ENCODE measurements around the gene CEP83. TPM values are rescaled to one million over a fixed set of nuclear protein-coding genes. Genes with fewer than 3 reads are reported as not detected.
A peak's percentile ranks its signal among the peaks of the same experiment; 100 is the strongest.

Gene CEP83, protein sequence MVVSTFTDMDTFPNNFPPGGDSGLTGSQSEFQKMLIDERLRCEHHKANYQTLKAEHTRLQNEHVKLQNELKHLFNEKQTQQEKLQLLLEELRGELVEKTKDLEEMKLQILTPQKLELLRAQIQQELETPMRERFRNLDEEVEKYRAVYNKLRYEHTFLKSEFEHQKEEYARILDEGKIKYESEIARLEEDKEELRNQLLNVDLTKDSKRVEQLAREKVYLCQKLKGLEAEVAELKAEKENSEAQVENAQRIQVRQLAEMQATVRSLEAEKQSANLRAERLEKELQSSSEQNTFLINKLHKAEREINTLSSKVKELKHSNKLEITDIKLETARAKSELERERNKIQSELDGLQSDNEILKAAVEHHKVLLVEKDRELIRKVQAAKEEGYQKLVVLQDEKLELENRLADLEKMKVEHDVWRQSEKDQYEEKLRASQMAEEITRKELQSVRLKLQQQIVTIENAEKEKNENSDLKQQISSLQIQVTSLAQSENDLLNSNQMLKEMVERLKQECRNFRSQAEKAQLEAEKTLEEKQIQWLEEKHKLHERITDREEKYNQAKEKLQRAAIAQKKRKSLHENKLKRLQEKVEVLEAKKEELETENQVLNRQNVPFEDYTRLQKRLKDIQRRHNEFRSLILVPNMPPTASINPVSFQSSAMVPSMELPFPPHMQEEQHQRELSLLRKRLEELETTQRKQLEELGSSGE
- total RNA-seq = 10 to 100 TPM; 11.5 to 87.2 (median 25.9) TPM

GRCh38 chr12:94459728-94460615 lies at the start of gene CEP83:
TSS of gene CEP83 (minus strand) at chr12:94459867. CDS start at chr12:94412490, 47,377 bp downstream.
- in situ Hi-C loops (cut with MboI; ENCODE audit: low pct_unique_long_range_greater_than_20kb in 2 of 9, low sequenced_read_pairs in 9 of 9, unreplicated experiment in 9 of 9) = no loop called here
- Histone ChIP-seq H3K27ac (peak within 1 kb of the TSS; percentile 76 to 84), H3K4me1 (replicated peaks in 1 of 2) (peaks cover 3 to 7% of the 10 kb centered on the region in 2 donors), H3K4me3 (peak within 1 kb of the TSS; percentile 55 to 94 (median 90))
- WGBS, 10 experiments = 0 to 20% (median 0%) methylated on average over 1 to 14 of the region's 77 CpGs; no CpG with 5 or more reads in 7 of the 10 experiments
- ATAC-seq (replicated peaks in 6 of 8) = peak; percentile 94 to 98 (median 97)

DNA sequence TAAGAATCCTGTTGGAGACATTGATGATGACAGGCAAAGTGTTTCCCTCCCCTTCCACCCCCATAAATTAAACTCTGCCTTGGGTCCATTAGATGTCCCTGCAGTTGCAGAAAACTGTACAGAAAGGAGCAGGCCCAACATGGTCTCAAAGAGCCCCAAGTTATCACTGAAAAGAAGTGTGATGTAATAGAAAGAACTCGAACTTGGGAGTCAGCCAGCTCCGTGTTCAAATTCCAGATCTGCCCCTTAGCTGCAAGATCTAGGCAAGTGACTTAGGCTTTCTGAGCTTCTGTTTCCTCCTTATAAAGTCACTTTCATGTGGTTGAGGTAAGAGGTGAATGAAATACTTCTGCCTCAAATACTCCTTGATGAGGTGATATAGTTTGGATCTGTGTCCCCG lies 49.6 kb upstream of the CEP83 start:
- Histone ChIP-seq H3K4me3 (no peak overlapping the region), H3K4me1 (replicated peaks in 1 of 2) (no peaks in the 10 kb centered on the region), H3K27ac (no peak overlapping the region)
- ATAC-seq (replicated peaks in 6 of 8) = no peak
- 64 to 100% (median 81%) methylated on average over 1 to 3 of the region's 3 CpGs; no CpG with 5 or more reads in 5 of the 10 experiments for WGBS, 10 experiments
- in situ Hi-C loops (cut with MboI; ENCODE audit: low pct_unique_long_range_greater_than_20kb in 2 of 9, low sequenced_read_pairs in 9 of 9, unreplicated experiment in 9 of 9) = no loop called here

- H3K27ac ChIP-seq = no peak overlapping the region
- no peak overlapping the region for H3K4me3 ChIP-seq
- in situ Hi-C loops (cut with MboI; ENCODE audit: low pct_unique_long_range_greater_than_20kb in 2 of 9, low sequenced_read_pairs in 9 of 9, unreplicated experiment in 9 of 9) = no loop called here
- WGBS, 10 experiments = 87% methylated on average over 3 of the region's 3 CpGs; no CpG with 5 or more reads in 9 of the 10 experiments
- no peak for ATAC-seq (replicated peaks in 6 of 8)
- no peaks in the 10 kb centered on the region for H3K4me1 ChIP-seq (replicated peaks in 1 of 2)
Measured at GRCh38 chr12:94507455-94507854, 47.8 kb upstream of the CEP83 start.

GRCh38 chr12:94504386-94504785 lies 44.7 kb upstream of the CEP83 start:
- Histone ChIP-seq H3K27ac (no peak overlapping the region), H3K4me3 (no peak overlapping the region), H3K4me1 (replicated peaks in 1 of 2) (no peaks in the 10 kb centered on the region)
- ATAC-seq (replicated peaks in 6 of 8) = peak in 2 of 8 experiments; percentile 16 to 38
- in situ Hi-C loops (cut with MboI; ENCODE audit: low pct_unique_long_range_greater_than_20kb in 2 of 9, low sequenced_read_pairs in 9 of 9, unreplicated experiment in 9 of 9) = no loop called here
- WGBS, 10 experiments = 40 to 100% (median 89%) methylated on average over 1 of the region's 1 CpG; no CpG with 5 or more reads in 1 of the 10 experiments

- no peak overlapping the region for H3K27ac ChIP-seq
- no peak overlapping the region for H3K4me3 ChIP-seq
- no peaks in the 10 kb centered on the region for H3K4me1 ChIP-seq (replicated peaks in 1 of 2)
- peak in 3 of 8 experiments; percentile 72 to 88 (median 87) for ATAC-seq (replicated peaks in 6 of 8)
- WGBS, 10 experiments = 0 to 100% (median 13%) methylated on average over 1 of the region's 1 CpG; no CpG with 5 or more reads in 3 of the 10 experiments
- in situ Hi-C loops (cut with MboI; ENCODE audit: low pct_unique_long_range_greater_than_20kb in 2 of 9, low sequenced_read_pairs in 9 of 9, unreplicated experiment in 9 of 9) = no loop called here
Measured at GRCh38 chr12:94503619-94504018, 44.0 kb upstream of the CEP83 start.

DNA sequence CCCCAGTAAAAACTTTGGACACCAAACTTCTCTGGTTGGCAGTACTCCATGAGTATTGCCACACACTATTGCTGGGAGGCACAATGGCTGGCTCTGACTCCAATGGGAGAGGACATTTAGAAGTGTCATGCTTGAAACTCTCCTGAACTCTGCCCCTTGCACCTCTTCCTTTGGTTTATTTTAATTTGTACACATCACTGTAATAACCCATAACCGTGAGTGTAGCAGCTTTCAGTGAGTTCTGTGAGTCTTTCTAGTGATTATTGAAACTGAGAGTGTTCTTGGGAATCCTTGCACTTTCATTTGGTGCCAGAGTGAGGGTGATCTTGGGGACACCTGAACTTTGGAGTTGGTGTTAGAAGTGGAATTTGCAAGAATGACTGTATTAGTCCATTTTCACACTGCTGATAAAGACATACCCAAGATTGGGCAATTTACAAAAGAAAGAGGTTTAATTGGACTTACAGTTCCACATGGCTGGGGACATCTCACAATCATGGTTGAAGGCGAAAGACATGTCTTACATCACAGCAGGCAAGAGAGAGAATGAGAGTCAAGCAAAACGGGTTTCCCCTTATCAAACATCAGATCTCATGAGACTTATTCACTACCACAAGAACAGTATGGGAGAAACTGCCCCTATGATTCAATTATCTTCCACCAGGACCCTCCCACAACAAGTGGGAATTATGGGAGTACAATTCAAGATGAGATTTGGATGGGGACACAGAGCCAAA lies 41.3 kb upstream of the CEP83 start:
- Histone ChIP-seq H3K4me3 (no peak overlapping the region), H3K4me1 (replicated peaks in 1 of 2) (no peaks in the 10 kb centered on the region), H3K27ac (no peak overlapping the region)
- WGBS, 10 experiments = 18 to 80% (median 46%) methylated on average over 1 to 3 of the region's 3 CpGs; no CpG with 5 or more reads in 2 of the 10 experiments
- ATAC-seq (replicated peaks in 6 of 8) = no peak
- in situ Hi-C loops (cut with MboI; ENCODE audit: low pct_unique_long_range_greater_than_20kb in 2 of 9, low sequenced_read_pairs in 9 of 9, unreplicated experiment in 9 of 9) = no loop called here

- ATAC-seq (replicated peaks in 6 of 8) = no peak
- in situ Hi-C loops (cut with MboI; ENCODE audit: low pct_unique_long_range_greater_than_20kb in 2 of 9, low sequenced_read_pairs in 9 of 9, unreplicated experiment in 9 of 9) = no loop called here
- 20 to 93% (median 70%) methylated on average over 1 to 3 of the region's 3 CpGs; no CpG with 5 or more reads in 5 of the 10 experiments for WGBS, 10 experiments
- Histone ChIP-seq H3K4me3 (no peak overlapping the region), H3K27ac (no peak overlapping the region), H3K4me1 (replicated peaks in 1 of 2) (no peaks in the 10 kb centered on the region)
Measured at GRCh38 chr12:94498698-94499097, 39.0 kb upstream of the CEP83 start.

GRCh38 chr12:94498073-94498472 lies 38.4 kb upstream of the CEP83 start:
- Histone ChIP-seq H3K4me3 (no peak overlapping the region), H3K4me1 (replicated peaks in 1 of 2) (no peaks in the 10 kb centered on the region), H3K27ac (no peak overlapping the region)
- no peak for ATAC-seq (replicated peaks in 6 of 8)
- in situ Hi-C loops (cut with MboI; ENCODE audit: low pct_unique_long_range_greater_than_20kb in 2 of 9, low sequenced_read_pairs in 9 of 9, unreplicated experiment in 9 of 9) = no loop called here
- 70 to 92% (median 83%) methylated on average over 1 to 6 of the region's 8 CpGs; no CpG with 5 or more reads in 3 of the 10 experiments for WGBS, 10 experiments

DNA sequence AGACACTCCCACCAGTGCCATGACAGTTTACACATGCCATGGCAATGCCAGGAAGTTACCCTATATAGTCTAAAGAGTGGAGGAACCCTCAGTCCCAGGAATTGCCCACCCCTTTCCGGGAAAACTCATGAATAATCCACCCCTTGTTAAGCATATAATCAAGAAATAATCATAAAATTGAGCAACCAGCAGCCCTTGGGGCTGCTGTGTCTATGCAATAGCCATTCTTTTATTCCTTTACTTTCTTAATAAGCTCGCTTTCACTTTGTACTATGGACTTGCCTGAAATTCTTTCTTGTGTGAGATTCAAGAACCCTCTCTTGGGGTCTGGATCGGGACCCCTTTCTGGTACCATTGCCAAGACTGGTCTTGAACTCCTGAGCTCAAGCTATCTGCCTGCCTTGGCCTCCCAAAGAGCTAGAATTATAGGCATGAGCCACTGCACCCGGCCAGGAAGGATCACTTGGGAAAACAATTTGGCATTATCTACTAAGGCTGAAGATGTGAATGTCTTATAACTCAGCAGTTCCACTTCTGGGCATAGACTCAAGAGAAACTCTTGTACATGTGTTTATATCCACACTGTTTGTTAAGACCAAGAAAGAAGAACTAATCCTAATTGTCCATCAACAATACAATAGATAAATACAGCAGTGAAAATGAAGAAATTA lies 35.9 kb upstream of the CEP83 start:
- H3K4me1 ChIP-seq (replicated peaks in 1 of 2) = no peaks in the 10 kb centered on the region
- in situ Hi-C loops (cut with MboI; ENCODE audit: low pct_unique_long_range_greater_than_20kb in 2 of 9, low sequenced_read_pairs in 9 of 9, unreplicated experiment in 9 of 9) = no loop called here
- H3K27ac ChIP-seq = no peak overlapping the region
- no peak overlapping the region for H3K4me3 ChIP-seq
- ATAC-seq (replicated peaks in 6 of 8) = peak in 2 of 8 experiments; percentile 68 to 70
- 20 to 100% (median 76%) methylated on average over 1 to 4 of the region's 4 CpGs; no CpG with 5 or more reads in 1 of the 10 experiments for whole genome bisulfite sequencing, 10 experiments

GRCh38 chr12:94491489-94491888 lies 31.8 kb upstream of the CEP83 start:
- no peak overlapping the region for H3K27ac ChIP-seq
- H3K4me1 ChIP-seq (replicated peaks in 1 of 2) = peaks cover 0 to 4% of the 10 kb centered on the region in 2 donors
- ATAC-seq (replicated peaks in 6 of 8) = no peak
- 39 to 100% (median 95%) methylated on average over 1 to 2 of the region's 2 CpGs; no CpG with 5 or more reads in 1 of the 10 experiments for WGBS, 10 experiments
- H3K4me3 ChIP-seq = no peak overlapping the region
- in situ Hi-C loops (cut with MboI; ENCODE audit: low pct_unique_long_range_greater_than_20kb in 2 of 9, low sequenced_read_pairs in 9 of 9, unreplicated experiment in 9 of 9) = no loop called here

DNA sequence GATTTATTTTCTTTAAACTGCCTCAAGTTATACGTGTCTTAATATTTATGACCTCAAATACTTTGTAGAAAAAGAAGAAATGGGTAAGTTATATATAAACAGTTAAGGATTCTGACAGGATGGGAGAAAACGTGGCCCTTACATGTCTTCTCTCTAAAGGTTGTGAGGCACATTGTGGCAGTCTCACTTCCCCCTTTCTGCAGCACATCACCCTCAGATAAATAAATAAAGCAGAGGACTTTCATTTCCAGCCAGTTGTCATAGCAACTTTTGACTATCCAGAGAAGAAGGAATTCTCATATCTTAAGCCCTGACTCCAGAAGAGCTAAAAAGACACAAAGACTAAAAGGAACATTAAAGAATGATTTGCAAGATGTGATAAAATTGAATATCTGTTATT lies 28.8 kb upstream of the CEP83 start:
- peak in 3 of 8 experiments; percentile 32 to 86 (median 42) for ATAC-seq (replicated peaks in 6 of 8)
- in situ Hi-C loops (cut with MboI; ENCODE audit: low pct_unique_long_range_greater_than_20kb in 2 of 9, low sequenced_read_pairs in 9 of 9, unreplicated experiment in 9 of 9) = no loop called here
- H3K27ac ChIP-seq = no peak overlapping the region
- H3K4me3 ChIP-seq = no peak overlapping the region
- 2 to 80% (median 29%) methylated on average over 1 to 2 of the region's 2 CpGs for WGBS, 10 experiments
- peaks cover 0 to 4% of the 10 kb centered on the region in 2 donors for H3K4me1 ChIP-seq (replicated peaks in 1 of 2)

Measured in motor neuron (in vitro differentiated cells).